ENCODE measurements around the gene CRIP2. TPM values are rescaled to one million over a fixed set of nuclear protein-coding genes. Genes with fewer than 3 reads are reported as not detected.

CRIP2 gene
- total and polyA plus RNA-seq, 4 donors = 267 to 698 (median 392) TPM

DNA sequence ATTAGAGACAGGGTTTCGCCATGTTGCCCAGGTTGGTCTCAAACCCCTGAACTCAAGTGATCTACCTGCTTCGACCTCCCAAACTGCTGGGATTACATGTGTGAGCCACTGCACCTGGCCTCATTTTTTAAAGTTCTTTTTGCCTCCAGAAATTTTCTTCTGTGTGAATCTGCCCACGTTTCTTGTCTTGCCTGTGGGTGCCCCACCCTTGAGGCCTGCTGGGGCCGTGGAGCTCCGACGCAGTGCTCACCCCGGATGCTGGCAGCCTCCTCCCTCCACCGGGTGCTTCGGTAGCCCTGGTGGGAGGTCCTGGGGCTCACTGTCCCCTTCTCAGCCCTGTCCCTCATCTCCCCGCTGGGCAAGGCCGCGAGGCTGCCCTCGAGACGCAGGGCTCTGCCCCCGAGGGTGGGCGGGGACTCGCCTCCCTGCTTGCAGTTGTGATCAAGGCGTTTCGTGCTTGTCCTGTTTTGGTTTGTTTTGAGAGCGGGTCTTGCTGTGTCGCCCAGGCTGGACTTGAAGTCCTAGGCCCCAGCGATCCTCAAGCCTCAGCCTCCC lies 19.5 kb upstream of the CRIP2 start:
- H3K36me3 ChIP-seq (ENCODE audit: control insufficient read depth in 1 of 2, insufficient read depth in 2 of 2, low read length in 1 of 2) = peaks cover 0 to 2% of the 10 kb centered on the region in 2 donors
- no peaks in the 10 kb centered on the region for H3K4me1 ChIP-seq (ENCODE audit: control insufficient read depth in 1 of 2, insufficient read depth in 2 of 2, low read length in 2 of 2)
- intact Hi-C loops (cut with DNase I) = no loop called here

DNA sequence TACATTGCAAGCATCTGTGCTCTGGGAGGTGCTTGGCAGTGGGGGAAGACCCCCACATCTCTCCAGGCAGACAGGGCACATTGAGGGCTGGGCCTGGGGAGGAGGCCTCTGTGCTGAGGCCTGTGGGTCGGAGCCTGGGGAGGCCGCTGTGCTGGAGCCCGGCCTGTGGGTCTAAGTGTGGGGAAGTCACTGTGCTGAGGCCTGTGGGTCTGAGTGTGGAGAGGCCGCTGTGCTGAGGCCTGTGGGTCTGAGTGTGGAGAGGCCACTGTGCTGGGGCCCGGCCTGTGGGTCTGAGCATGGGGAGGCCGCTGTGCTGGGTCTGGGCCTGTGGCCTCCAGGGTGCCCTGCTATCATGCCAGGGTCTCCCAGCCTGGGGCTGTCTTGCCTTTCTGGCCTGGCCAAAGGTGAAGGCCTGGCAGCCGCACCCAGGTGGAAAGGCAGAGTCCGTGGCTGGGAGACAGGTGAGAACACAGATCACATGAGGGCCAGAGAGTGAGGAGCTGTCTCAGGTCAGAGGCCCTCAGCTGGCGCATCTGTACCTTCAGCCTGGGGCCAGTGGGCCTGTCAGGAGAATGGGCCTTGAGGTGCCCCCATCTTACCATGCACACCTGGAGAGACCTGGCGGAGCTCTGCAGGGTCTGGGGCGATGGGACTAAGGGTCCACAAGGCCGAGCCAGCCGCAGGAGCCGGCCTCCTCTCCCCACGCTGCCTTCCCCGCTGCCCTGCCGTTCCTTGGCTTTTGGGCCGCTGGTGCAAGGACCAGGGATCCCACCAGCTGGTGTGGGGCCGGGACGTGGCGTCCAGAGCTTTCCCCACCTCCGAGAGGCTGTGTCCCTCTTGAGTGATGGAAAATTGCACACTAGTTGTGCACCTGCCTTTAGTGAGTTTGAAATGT lies 18.6 kb upstream of the CRIP2 start:
- Histone ChIP-seq H3K27me3 (ENCODE audit: control insufficient read depth in 1 of 2, insufficient read depth in 2 of 2, low read length in 1 of 2) (no peaks in the 10 kb centered on the region), H3K4me1 (ENCODE audit: control insufficient read depth in 1 of 2, insufficient read depth in 2 of 2, low read length in 2 of 2) (no peaks in the 10 kb centered on the region), H3K4me3 (ENCODE audit: low read length in 2 of 2) (no peak overlapping the region), H3K27ac (ENCODE audit: low read depth in 1 of 2, low read length in 2 of 2) (no peak overlapping the region), H3K36me3 (ENCODE audit: control insufficient read depth in 1 of 2, insufficient read depth in 2 of 2, low read length in 1 of 2) (peaks cover 0 to 2% of the 10 kb centered on the region in 2 donors), H3K9me3 (ENCODE audit: control insufficient read depth, low read length) (no peaks in the 10 kb centered on the region)
- WGBS, 2 donors = 89% methylated on average over 21 to 22 of the region's 22 CpGs
- ATAC-seq (ENCODE audit: low FRiP score) = no peak
- intact Hi-C loops (cut with DNase I) = no loop called here
- DNase-seq = no peak

More for the DNA sequence above, 19.5 kb upstream of the CRIP2 start:
- 86 to 88% methylated on average over 22 of the region's 22 CpGs for WGBS, 2 donors
- H3K27me3 ChIP-seq (ENCODE audit: control insufficient read depth in 1 of 2, insufficient read depth in 2 of 2, low read length in 1 of 2) = no peaks in the 10 kb centered on the region
- no peaks in the 10 kb centered on the region for H3K9me3 ChIP-seq (ENCODE audit: control insufficient read depth, low read length)
- no peak for ATAC-seq (ENCODE audit: low FRiP score)
- H3K27ac ChIP-seq (ENCODE audit: low read depth in 1 of 2, low read length in 2 of 2) = no peak overlapping the region
- DNase-seq = no peak
- no peak overlapping the region for H3K4me3 ChIP-seq (ENCODE audit: low read length in 2 of 2)

DNA sequence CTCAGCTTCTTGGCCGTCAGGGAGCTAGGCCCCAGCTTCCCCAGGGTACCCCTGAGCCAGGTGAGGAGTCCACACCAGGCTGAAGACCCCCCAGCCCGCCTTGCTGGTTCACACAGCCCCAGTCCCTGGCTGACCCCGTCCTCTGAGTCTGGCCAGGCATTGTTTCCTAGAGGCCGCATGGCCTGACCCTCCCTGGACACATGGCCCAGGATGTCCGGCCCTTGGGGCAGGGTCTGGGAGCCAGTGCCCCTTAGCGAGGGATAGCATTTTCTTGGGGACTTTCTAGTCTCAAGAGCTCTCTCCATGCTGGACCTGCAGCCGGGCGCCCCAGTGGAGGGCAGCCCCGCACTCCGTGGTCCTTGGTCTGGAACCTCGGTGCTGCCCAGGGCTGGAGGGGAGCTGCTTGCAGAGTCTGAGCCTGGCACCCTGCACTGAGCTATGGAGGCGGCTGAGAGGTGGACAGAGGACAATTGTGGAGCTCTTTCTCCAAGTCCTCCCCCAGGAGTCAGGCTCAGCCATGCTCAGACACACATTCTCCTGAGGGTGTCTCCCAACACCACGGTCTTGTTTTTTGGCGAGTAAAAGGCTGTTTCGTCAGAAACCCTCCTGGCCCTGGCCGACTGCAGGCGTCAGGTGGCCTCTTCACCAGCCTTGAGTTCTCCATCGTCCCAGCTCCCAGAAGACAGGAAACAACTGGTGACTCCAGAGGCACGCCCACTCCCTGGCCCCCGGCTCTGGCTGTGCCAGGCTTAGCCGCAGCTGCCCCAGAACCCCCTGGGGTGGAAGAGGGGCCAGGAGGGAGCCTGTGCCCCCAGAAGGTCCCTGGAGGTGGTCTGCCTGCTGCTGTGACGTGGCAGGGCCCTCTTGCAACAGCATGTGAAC lies 17.6 kb upstream of the CRIP2 start:
- ATAC-seq (ENCODE audit: low FRiP score) (no peak), DNase-seq (no peak)
- H3K27me3 ChIP-seq (ENCODE audit: control insufficient read depth in 1 of 2, insufficient read depth in 2 of 2, low read length in 1 of 2) = no peaks in the 10 kb centered on the region
- 80 to 81% methylated on average over 22 of the region's 22 CpGs for WGBS, 2 donors
- H3K4me1 ChIP-seq (ENCODE audit: control insufficient read depth in 1 of 2, insufficient read depth in 2 of 2, low read length in 2 of 2) = no peaks in the 10 kb centered on the region
- H3K36me3 ChIP-seq (ENCODE audit: control insufficient read depth in 1 of 2, insufficient read depth in 2 of 2, low read length in 1 of 2) = peaks cover 0 to 2% of the 10 kb centered on the region in 2 donors
- no peak overlapping the region for H3K27ac ChIP-seq (ENCODE audit: low read depth in 1 of 2, low read length in 2 of 2)
- no peak overlapping the region for H3K4me3 ChIP-seq (ENCODE audit: low read length in 2 of 2)
- intact Hi-C loops (cut with DNase I) = no loop called here
- H3K9me3 ChIP-seq (ENCODE audit: control insufficient read depth, low read length) = no peaks in the 10 kb centered on the region

DNA sequence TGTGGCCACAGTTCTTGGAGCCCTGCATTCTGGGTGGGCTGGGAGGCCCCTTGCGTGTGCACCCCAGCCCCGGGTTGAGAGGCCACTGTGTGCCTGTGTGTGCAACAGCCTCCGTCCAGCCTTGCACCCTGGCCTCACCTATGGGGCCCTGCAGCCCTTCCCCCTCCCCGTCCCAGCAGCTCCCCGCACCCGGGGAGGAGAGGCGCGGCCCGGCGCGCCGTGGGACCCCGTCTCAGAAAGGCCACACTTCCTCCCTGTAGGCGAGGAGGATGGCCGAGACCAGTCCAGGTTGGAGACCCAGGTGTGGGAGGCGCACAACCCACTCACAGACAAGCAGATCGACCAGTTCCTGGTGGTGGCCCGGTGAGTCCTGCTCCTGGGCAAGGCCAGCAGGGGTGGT lies 16.6 kb upstream of the CRIP2 start:
- WGBS, 2 donors = 83 to 90% methylated on average over 13 to 18 of the region's 18 CpGs
- intact Hi-C loops (cut with DNase I) = no loop called here
- H3K27ac ChIP-seq (ENCODE audit: low read depth in 1 of 2, low read length in 2 of 2) = no peak overlapping the region
- H3K9me3 ChIP-seq (ENCODE audit: control insufficient read depth, low read length) = no peaks in the 10 kb centered on the region
- DNase-seq = no peak
- ATAC-seq (ENCODE audit: low FRiP score) = no peak
- no peaks in the 10 kb centered on the region for H3K4me1 ChIP-seq (ENCODE audit: control insufficient read depth in 1 of 2, insufficient read depth in 2 of 2, low read length in 2 of 2)
- no peak overlapping the region for H3K4me3 ChIP-seq (ENCODE audit: low read length in 2 of 2)
- H3K36me3 ChIP-seq (ENCODE audit: control insufficient read depth in 1 of 2, insufficient read depth in 2 of 2, low read length in 1 of 2) = peaks cover 0 to 2% of the 10 kb centered on the region in 2 donors
- no peaks in the 10 kb centered on the region for H3K27me3 ChIP-seq (ENCODE audit: control insufficient read depth in 1 of 2, insufficient read depth in 2 of 2, low read length in 1 of 2)

- no peaks in the 10 kb centered on the region for H3K27me3 ChIP-seq (ENCODE audit: control insufficient read depth in 1 of 2, insufficient read depth in 2 of 2, low read length in 1 of 2)
- no peaks in the 10 kb centered on the region for H3K9me3 ChIP-seq (ENCODE audit: control insufficient read depth, low read length)
- no peak overlapping the region for H3K27ac ChIP-seq (ENCODE audit: low read depth in 1 of 2, low read length in 2 of 2)
- H3K4me3 ChIP-seq (ENCODE audit: low read length in 2 of 2) = no peak overlapping the region
- peaks cover 0 to 5% of the 10 kb centered on the region in 2 donors for H3K36me3 ChIP-seq (ENCODE audit: control insufficient read depth in 1 of 2, insufficient read depth in 2 of 2, low read length in 1 of 2)
- H3K4me1 ChIP-seq (ENCODE audit: control insufficient read depth in 1 of 2, insufficient read depth in 2 of 2, low read length in 2 of 2) = no peaks in the 10 kb centered on the region
- intact Hi-C loops (cut with DNase I) = no loop called here
- DNase-seq (no peak), ATAC-seq (ENCODE audit: low FRiP score) (no peak)
- 84 to 87% methylated on average over 14 of the region's 14 CpGs for WGBS, 2 donors
Observed at GRCh38 chr14:105458571-105458970, 16.1 kb upstream of the CRIP2 start.

DNA sequence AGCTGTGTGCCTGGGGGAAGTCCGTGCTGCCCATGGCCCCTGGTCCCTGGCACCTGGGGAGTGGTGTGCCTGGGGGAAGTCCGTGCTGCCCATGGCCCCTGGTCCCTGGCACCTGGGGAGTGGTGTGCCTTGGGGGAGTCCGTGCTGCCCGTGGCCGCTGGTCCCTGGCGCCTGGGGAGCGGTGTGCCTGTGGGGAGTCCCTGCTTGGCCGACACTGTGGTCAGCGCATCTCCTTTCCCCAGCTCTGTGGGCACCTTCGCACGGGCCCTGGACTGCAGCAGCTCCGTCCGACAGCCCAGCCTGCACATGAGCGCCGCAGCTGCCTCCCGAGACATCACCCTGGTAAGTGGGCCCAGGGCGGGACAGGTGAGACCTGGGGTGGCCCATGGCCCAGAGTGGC lies 14.5 kb upstream of the CRIP2 start:
- Histone ChIP-seq H3K27ac (ENCODE audit: low read depth in 1 of 2, low read length in 2 of 2) (no peak overlapping the region), H3K4me3 (ENCODE audit: low read length in 2 of 2) (no peak overlapping the region), H3K27me3 (ENCODE audit: control insufficient read depth in 1 of 2, insufficient read depth in 2 of 2, low read length in 1 of 2) (no peaks in the 10 kb centered on the region), H3K36me3 (ENCODE audit: control insufficient read depth in 1 of 2, insufficient read depth in 2 of 2, low read length in 1 of 2) (peaks cover 0 to 5% of the 10 kb centered on the region in 2 donors), H3K9me3 (ENCODE audit: control insufficient read depth, low read length) (no peaks in the 10 kb centered on the region), H3K4me1 (ENCODE audit: control insufficient read depth in 1 of 2, insufficient read depth in 2 of 2, low read length in 2 of 2) (no peaks in the 10 kb centered on the region)
- ATAC-seq (ENCODE audit: low FRiP score) = no peak
- intact Hi-C loops (cut with DNase I) = no loop called here
- WGBS, 2 donors = 93% methylated on average over 17 of the region's 17 CpGs
- DNase-seq = no peak

DNA sequence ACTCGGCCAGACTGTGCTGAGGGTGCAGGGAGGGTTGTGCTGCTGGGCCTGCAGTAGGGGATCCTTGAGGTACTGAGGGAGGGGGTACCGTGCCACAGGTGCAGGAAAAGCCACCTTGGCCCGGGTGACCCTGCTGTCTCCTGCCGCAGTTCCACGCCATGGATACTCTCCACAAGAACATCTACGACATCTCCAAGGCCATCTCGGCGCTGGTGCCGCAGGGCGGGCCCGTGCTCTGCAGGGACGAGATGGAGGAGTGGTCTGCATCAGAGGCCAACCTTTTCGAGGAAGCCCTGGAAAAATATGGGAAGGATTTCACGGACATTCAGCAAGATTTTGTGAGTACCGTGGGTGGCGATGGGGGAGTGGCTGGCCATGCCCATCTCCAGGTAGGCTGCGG lies 14.0 kb upstream of the CRIP2 start:
- ATAC-seq (ENCODE audit: low FRiP score) (no peak), DNase-seq (no peak)
- Histone ChIP-seq H3K27ac (ENCODE audit: low read depth in 1 of 2, low read length in 2 of 2) (no peak overlapping the region), H3K36me3 (ENCODE audit: control insufficient read depth in 1 of 2, insufficient read depth in 2 of 2, low read length in 1 of 2) (peaks cover 0 to 5% of the 10 kb centered on the region in 2 donors), H3K9me3 (ENCODE audit: control insufficient read depth, low read length) (no peaks in the 10 kb centered on the region), H3K27me3 (ENCODE audit: control insufficient read depth in 1 of 2, insufficient read depth in 2 of 2, low read length in 1 of 2) (no peaks in the 10 kb centered on the region), H3K4me3 (ENCODE audit: low read length in 2 of 2) (no peak overlapping the region), H3K4me1 (ENCODE audit: control insufficient read depth in 1 of 2, insufficient read depth in 2 of 2, low read length in 2 of 2) (no peaks in the 10 kb centered on the region)
- 91% methylated on average over 17 of the region's 17 CpGs for WGBS, 2 donors
- intact Hi-C loops (cut with DNase I) = no loop called here

DNA sequence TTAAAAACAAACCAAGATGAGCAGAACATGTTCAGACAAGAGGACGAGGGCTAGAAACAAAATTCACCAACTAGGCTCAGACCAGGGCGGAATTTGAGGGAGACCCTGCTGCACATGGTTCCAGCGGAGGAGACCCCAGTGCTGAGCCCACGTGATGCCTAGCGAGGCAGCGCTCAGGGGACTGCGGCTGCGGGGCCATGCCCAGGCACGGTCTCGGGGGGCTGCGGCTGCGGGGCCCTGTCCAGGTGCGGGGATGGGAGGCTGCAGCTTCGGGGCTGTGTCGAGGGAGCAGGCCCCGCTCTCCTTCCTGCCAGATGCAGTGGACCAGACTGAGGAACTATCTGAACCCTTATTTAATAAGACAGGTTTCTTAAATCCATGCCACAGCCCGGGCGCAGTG lies 12.7 kb upstream of the CRIP2 start:
- Histone ChIP-seq H3K27ac (ENCODE audit: low read depth in 1 of 2, low read length in 2 of 2) (no peak overlapping the region), H3K4me3 (ENCODE audit: low read length in 2 of 2) (no peak overlapping the region), H3K9me3 (ENCODE audit: control insufficient read depth, low read length) (no peaks in the 10 kb centered on the region), H3K36me3 (ENCODE audit: control insufficient read depth in 1 of 2, insufficient read depth in 2 of 2, low read length in 1 of 2) (peaks cover 0 to 5% of the 10 kb centered on the region in 2 donors), H3K4me1 (ENCODE audit: control insufficient read depth in 1 of 2, insufficient read depth in 2 of 2, low read length in 2 of 2) (no peaks in the 10 kb centered on the region), H3K27me3 (ENCODE audit: control insufficient read depth in 1 of 2, insufficient read depth in 2 of 2, low read length in 1 of 2) (no peaks in the 10 kb centered on the region)
- ATAC-seq (ENCODE audit: low FRiP score) = no peak
- 95 to 96% methylated on average over 17 to 18 of the region's 18 CpGs for WGBS, 2 donors
- intact Hi-C loops (cut with DNase I) = no loop called here
- no peak for DNase-seq

Measured in aorta (tissue), 5 donors.